ENCODE data around the gene ADAMTS14. TPM values are rescaled to one million over a fixed set of nuclear protein-coding genes. Genes with fewer than 3 reads are reported as not detected.

Gene ADAMTS14
- total and polyA plus RNA-seq, 12 donors = under 0.01 to 1.2 (median 0.34) TPM; not detected in 3

- Histone ChIP-seq H3K36me3 (replicated peaks in 1 of 2) (no peaks in the 10 kb centered on the region), H3K4me3 (no peak overlapping the region), H3K4me1 (replicated peaks in 1 of 2) (no peaks in the 10 kb centered on the region), H3K27ac (no peak overlapping the region), H3K27me3 (no peaks in the 10 kb centered on the region), H3K9me3 (replicated peaks in 1 of 3) (no peaks in the 10 kb centered on the region)
- no peak for DNase-seq
- intact Hi-C loops (cut with DNase I) = no loop called here
- TF ChIP-seq CTCF (IDR thresholded peaks at IDR 0.05) (no peak), POLR2A (IDR thresholded peaks at IDR 0.05) (no peak)
- 86 to 97% (median 95%) methylated on average over 10 of the region's 10 CpGs for WGBS, 4 donors
These were observed 76.7 kb downstream of the ADAMTS14 start for GRCh38 chr10:70748801-70749573.

GRCh38 chr10:70749756-70750155 is 77.5 kb downstream of the ADAMTS14 start:
- H3K27ac ChIP-seq = no peak overlapping the region
- no peaks in the 10 kb centered on the region for H3K27me3 ChIP-seq
- H3K4me3 ChIP-seq = no peak overlapping the region
- TF ChIP-seq POLR2A (IDR thresholded peaks at IDR 0.05) (no peak), CTCF (IDR thresholded peaks at IDR 0.05) (no peak)
- no peaks in the 10 kb centered on the region for H3K9me3 ChIP-seq (replicated peaks in 1 of 3)
- H3K4me1 ChIP-seq (replicated peaks in 1 of 2) = no peaks in the 10 kb centered on the region
- no peak for DNase-seq
- intact Hi-C loops (cut with DNase I) = loop anchor here in 1 of 2 donors (10.0 kb wide), 1 partner anchor 275 kb away; the partner anchor contains the start of gene PALD1
- WGBS, 4 donors = 94 to 98% (median 96%) methylated on average over 8 to 10 of the region's 10 CpGs
- no peaks in the 10 kb centered on the region for H3K36me3 ChIP-seq (replicated peaks in 1 of 2)

- no peak for DNase-seq
- H3K36me3 ChIP-seq (replicated peaks in 1 of 2) = no peaks in the 10 kb centered on the region
- WGBS, 4 donors = 30 to 82% (median 68%) methylated on average over 2 to 3 of the region's 3 CpGs
- H3K27ac ChIP-seq = no peak overlapping the region
- no peak overlapping the region for H3K4me3 ChIP-seq
- H3K4me1 ChIP-seq (replicated peaks in 1 of 2) = no peaks in the 10 kb centered on the region
- intact Hi-C loops (cut with DNase I) = loop anchor here in 1 of 2 donors (10.0 kb wide), 1 partner anchor 275 kb away; the partner anchor contains the start of gene PALD1
- no peaks in the 10 kb centered on the region for H3K27me3 ChIP-seq
- H3K9me3 ChIP-seq (replicated peaks in 1 of 3) = no peaks in the 10 kb centered on the region
- TF ChIP-seq CTCF (IDR thresholded peaks at IDR 0.05) = no peak
These were observed 77.9 kb downstream of the ADAMTS14 start for GRCh38 chr10:70750156-70750703.

GRCh38 chr10:70751356-70751755 is 79.0 kb downstream of the ADAMTS14 start:
- 94 to 98% (median 94%) methylated on average over 8 to 9 of the region's 9 CpGs for WGBS, 4 donors

More at GRCh38 chr10:70751356-70751755, 79.0 kb downstream of the ADAMTS14 start:
- H3K36me3 ChIP-seq (replicated peaks in 1 of 2) = no peaks in the 10 kb centered on the region
- TF ChIP-seq CTCF (IDR thresholded peaks at IDR 0.05) (no peak), POLR2A (IDR thresholded peaks at IDR 0.05) (no peak)
- no peaks in the 10 kb centered on the region for H3K4me1 ChIP-seq (replicated peaks in 1 of 2)
- DNase-seq = no peak
- no peak overlapping the region for H3K4me3 ChIP-seq
- H3K27me3 ChIP-seq = no peaks in the 10 kb centered on the region
- no peak overlapping the region for H3K27ac ChIP-seq
- no peaks in the 10 kb centered on the region for H3K9me3 ChIP-seq (replicated peaks in 1 of 3)
- intact Hi-C loops (cut with DNase I) = loop anchor here in 1 of 2 donors (10.0 kb wide), 1 partner anchor 277 kb away; the partner anchor contains the start of gene PALD1

Measured in adrenal gland (tissue), 12 donors.